Measurements from ENCODE around the gene FBLL1. TPM values are rescaled to one million over a fixed set of nuclear protein-coding genes. Genes with fewer than 3 reads are reported as not detected.
A peak's percentile ranks its signal among the peaks of the same experiment; 100 is the strongest.

FBLL1 gene
- total RNA-seq, 1 donor from 2014 or later = 4.5 TPM

GRCh38 chr5:168580227-168580508, 51.1 kb downstream of the FBLL1 start:
- no peak for TF ChIP-seq CTCF (IDR thresholded peaks at IDR 0.05; ENCODE audit: unreplicated experiment)

More at GRCh38 chr5:168580227-168580508, 51.1 kb downstream of the FBLL1 start:
- Mint-ChIP-seq H3K36me3 (ENCODE audit: insufficient read depth) (peaks cover 5% of the 10 kb centered on the region), H3K27ac (peak overlapping the region; percentile 98), H3K9me3 (ENCODE audit: low read depth) (no peaks in the 10 kb centered on the region), H3K27me3 (no peaks in the 10 kb centered on the region), H3K4me3 (ENCODE audit: low read depth) (peak overlapping the region; percentile 77), H3K4me1 (ENCODE audit: low read depth) (peaks cover 23% of the 10 kb centered on the region)
- DNase-seq (ENCODE audit: low spot score, unreplicated experiment) = no peak

Small RNAs within 50 kb of the gene (microRNA-seq; reads per million reads assigned to microRNA genes)
- gene MIR103A1 (ENCODE audit: borderline number of aligned reads, unreplicated experiment) (not detected), gene MIR103B1 (ENCODE audit: borderline number of aligned reads, unreplicated experiment) (not detected)

Other genes with a start within 250 kb of the FBLL1 start
- gene WWC1, start 237.7 kb upstream of the FBLL1 start, total RNA-seq = 62.3 and 70.3 TPM in 2 replicates
- gene RARS1, start 42.8 kb upstream of the FBLL1 start, total RNA-seq = 94.6 and 102 TPM in 2 replicates
- gene PANK3, start 50.1 kb downstream of the FBLL1 start, total RNA-seq = 93.9 and 96.6 TPM in 2 replicates